Gastroesophageal sphincter (tissue), 3 donors: ENCODE data around the gene CYSRT1.

Experiments used
- CTCF ChIP-seq, 4 experiments: fragments of 200-600 bp in 2 of 4; fragments of 450-650 bp in 2 of 4; sonication (generic) in 1 of 4; IDR thresholded peaks; one replicate each; pipeline ENCODE4 v1.5.1; 2017 to 2019; ENCODE audit warnings: antibody characterized with exemption in 4 of 4, mild to moderate bottlenecking in 2 of 4, moderate library complexity in 2 of 4
- POLR2A ChIP-seq, 2 donors: fragments of 450-650 bp; IDR thresholded peaks; one replicate each; pipeline ENCODE4 v1.6.1; 2017; ENCODE audit warnings: antibody characterized with exemption in 2 of 2, mild to moderate bottlenecking in 2 of 2, moderate library complexity in 1 of 2

DNA sequence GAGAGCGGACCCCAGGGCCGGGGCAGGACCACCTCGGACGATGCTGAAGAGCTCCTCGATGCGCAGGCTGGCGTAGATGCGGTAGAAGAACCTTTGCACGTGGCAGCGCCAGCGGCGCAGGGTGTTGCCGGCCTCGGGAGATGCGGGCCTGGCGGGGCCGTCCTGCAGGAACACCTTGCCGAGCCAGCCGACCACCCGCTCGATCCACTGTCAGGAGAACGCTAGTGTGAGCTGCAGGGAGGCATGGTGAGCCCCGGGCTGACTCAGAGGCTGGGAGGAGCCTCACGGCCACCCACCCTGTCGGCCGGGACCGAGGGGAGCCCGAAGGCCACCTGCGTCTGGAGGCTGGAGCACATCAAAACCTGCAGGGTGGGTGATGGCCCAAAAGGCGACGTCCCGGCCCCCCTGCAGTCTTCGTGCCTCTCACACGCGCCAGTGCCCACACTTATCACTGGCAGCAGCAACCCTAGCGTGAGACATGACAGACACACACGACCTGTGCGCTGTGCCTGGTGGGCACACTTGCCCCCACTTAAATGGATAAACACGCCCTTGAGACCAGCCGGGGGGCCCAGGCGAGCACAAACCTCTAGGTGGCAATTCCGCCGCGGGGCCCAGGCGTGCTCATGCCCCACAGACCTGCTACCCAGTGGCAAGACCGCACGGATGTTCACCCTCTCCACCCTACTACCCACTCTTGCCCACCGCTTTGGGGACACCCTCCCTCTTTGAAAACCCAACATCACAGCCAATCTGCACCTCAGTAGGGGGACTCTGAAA, 39.9 kb upstream of the CYSRT1 start:
- TF ChIP-seq CTCF (IDR thresholded peaks at IDR 0.05) (no peak), POLR2A (IDR thresholded peaks at IDR 0.05) (no peak)
